Fibroblast of the conjunctiva (primary cell): ENCODE measurements around the gene DIO3.

Experiments
- DNase-seq: peaks from one replicate; pipeline ENCODE4 v3.0.0-alpha.2; 2010; ENCODE audit warnings: low read depth

DIO3 gene

DNA sequence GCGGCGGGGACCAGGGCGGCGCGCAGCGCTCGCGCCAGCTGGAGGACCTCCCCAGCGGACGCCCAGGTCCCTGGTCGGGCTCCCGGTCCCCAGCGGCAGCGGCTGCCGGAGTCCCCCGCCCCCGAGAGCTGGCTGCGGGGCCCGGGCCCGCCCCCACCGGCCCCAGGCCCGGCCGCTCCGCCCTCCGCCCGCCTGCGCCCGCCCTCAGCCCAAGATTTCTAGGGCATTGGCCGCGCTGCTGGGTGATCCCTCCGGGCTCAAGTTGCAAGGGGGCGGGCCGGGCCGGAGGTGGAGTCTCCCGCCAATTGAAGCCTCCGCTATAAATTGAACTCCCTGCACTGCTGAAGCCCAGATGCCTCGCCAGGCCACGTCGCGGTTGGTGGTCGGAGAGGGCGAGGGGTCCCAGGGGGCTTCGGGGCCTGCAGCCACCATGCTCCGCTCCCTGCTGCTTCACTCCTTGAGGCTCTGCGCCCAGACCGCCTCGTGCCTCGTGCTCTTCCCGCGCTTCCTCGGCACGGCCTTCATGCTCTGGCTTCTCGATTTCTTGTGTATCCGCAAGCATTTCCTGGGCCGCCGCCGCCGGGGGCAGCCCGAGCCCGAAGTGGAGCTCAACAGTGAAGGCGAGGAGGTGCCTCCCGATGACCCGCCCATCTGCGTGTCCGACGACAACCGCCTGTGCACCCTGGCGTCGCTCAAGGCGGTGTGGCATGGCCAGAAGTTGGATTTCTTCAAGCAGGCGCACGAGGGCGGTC, at the start of gene DIO3:
Gene DIO3 (plus strand): TSS at position 351 of the 752 bp plus-strand sequence.
- DNase-seq, result no peak

GRCh38 chr14:101511620-101512375, 49.5 kb upstream of the DIO3 start:
- DNase-seq, result no peak

DNA sequence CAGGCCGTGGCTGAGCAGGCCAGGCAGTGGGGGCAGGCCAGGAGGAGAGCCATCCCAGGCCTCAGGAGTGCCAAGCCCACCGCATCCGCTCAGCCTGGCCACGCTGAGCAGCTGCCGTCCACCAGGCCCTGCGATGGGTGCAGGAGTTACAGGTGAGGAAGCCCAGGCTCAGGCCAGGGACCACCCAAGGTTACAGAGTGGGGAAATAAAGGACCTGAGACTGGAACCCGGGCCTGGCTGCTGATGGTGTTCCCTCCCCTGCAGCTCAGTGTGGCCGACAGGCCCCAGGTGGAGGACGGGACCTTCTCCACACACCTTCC, 49.0 kb upstream of the DIO3 start:
- no peak for DNase-seq

DNA sequence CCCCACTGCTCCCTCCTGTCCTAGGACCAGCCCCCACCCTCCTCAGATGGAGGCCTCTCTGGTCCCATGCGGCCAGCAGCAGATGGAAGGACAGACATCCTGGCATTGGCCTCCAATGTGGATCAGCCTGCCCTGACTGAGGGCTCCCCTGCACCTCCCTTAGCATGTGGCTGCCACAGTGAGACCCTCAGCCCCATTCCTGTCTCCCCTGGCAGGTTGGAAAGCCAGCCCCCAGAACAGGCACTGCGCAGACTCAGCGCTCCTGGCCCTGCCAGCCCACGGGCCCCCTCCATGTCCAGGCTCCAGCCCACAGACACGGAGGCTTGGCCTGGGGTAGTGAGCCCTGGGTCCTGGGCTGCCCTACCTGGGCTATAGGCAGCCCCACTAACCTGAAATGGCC, 47.2 kb upstream of the DIO3 start:
- no peak for DNase-seq

- DNase-seq, result no peak
Observed at GRCh38 chr14:101516401-101516800, 44.9 kb upstream of the DIO3 start.

DNA sequence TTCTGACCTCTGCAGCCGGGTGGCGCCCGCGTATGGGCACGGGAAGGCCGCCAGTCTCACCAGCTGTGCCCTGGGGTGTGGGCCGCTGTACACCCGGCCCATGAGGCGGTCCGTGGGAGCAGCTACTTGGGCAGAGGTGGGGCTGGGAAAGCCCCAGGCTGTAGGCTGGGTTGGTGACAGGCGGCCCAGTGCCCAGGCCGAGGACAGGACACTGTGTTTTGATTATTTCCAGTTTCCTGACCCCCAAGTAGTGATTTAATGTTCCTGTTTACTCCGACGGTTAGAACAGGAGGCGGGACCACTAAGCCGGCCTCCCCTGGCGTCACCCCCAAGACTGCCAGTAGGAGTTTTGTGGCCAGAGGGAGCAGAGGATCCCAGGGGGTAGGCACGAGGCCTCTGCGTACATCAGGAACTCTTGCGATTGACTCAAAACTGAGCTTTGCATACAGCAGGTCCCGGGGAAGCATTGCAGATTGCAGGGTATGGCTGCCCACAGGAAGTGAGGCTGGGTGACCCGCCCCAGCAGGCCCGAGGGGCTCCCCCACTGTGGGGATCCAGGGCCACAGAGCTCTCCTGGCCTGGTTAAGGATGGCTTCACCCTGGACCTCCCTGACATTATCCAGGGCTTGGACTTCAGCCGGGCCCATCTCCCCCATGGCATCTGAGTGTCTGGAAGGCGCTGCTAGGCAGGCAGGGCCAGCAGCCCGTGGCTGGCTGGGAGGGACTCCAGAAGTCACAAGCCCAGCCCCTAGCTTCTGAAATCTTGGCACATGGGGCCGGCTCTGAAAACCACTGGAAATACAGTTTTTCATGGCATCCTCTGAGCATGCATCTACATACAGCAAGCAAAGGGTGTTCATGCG, 42.5 kb upstream of the DIO3 start:
- DNase-seq, result no peak

GRCh38 chr14:101520621-101521472, 40.4 kb upstream of the DIO3 start:
- no peak for DNase-seq

DNA sequence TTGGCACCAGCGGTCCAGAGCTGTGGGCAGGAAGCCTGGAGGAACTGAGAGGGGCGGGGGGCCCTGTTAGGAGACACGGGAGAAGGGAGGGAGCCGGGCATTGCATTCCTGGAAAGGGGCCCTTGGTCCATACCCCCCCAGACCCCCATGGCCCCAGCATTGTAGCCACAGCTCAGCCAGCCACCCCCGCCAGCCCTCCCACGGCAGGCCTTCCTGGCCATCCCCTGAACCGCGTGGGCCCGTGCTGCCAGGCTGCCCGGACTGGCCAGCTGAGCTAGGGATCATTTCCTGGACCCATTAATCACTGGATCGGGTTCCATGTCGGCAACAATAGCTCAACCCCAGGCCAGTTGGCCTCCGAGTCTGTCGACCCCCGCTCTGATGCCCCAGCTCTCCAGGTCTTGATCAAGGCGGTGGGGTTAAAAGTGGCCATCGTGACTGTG, 39.8 kb upstream of the DIO3 start:
- no peak for DNase-seq

- no peak for DNase-seq
Observed at GRCh38 chr14:101521978-101522377, 39.3 kb upstream of the DIO3 start.

DNA sequence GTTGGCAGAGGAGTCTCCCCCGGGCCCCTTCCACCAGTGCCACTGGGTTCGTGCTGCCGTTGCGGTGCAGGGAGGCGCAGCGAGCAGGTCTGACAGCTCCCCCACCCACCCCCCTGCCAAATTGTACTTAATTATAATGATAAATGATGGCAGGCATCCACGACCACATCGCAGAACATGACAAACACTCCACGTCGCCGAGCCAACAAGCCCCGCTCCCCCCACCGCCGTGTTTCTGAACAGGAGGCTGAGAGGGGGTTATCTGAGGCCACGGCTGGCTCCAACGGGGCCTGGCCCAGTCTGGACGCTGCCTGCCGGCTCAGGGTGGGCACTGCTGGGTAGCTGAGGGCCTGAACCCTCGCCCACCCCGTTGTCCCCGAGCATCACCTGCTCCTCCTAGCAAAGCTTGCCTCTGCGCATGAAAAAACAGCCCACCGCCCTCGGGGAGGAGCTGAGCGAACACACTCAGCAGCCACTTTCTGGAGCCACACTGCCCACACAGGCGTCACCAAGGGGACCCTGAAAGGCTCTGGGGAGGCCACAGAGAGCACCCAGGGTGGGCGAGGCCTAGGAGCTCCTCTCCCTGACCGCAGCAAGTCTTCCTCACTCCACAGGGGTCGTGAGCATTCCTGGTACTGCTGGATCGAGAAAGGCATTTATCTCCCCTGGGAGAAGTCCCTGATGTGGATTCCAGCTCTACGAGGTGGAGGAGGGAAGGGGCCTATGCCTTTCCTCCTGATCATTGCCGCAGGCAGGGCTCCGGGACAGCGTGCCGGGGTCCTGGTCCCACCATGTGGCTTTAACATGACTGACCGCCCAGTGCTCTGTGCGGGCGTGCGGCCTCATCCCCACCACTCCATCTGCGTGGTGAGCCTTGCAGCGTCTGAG, 35.4 kb upstream of the DIO3 start:
- no peak for DNase-seq

DNA sequence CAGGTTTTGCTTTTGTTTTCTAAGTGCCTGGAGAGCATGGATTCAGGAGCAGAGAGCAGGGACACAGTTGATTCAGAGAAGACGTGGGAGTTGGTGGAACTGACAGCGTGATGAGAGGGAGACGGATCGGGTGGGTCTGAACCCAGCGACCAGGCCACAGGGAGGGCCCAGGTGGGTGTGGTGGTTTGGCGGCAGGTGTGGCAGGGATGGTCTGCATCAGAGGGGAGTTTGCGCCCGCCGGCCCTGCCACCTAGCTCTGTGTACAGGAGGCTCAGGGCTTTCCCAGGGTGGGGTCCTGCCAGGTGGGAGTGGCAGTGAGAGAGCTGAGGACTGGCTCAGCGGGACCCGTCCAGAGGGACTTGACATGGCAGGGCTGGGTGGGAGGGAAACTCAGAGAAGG, 33.3 kb upstream of the DIO3 start:
- DNase-seq, result no peak

- DNase-seq, result no peak
Observed at GRCh38 chr14:101529079-101529478, 32.2 kb upstream of the DIO3 start.

DNA sequence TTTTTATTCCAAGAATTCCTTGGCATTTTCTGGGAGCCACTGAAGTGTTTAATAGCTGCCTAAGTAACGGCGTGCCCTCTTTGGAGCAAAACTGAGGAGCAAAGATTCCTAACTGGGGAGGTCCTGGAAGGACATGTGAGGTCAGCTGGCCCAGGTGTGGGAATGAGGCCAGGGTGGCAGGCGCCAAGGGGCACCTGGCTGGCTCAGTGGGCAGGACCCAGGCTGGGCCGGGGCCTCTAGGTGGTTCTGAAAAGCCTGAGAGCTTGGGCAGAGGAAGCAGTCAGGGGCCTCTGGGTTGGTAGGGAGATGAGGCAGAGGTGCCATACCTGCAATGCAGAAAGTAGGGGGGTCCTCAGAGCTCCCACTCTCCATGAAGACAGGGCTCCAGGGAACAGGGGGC, 27.1 kb upstream of the DIO3 start:
- no peak for DNase-seq

DNA sequence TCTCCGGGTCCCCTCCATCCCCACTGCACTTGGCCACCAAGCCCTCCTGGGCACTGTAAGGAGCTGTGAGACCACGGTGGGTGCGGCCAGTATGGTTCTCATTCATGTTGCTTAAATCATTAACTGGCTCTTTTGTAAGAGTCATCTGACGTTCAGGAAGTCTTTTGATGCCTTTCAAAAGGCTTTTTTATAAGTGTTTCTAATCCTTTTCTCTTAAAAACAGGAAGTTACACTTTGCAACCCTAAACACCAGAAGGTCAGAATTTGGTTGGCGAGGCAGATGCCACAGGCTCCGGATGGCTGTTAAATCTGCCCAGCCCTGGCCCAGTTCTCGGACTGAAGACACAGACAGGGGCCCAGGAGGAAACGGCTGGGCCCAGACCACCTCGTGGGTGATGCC, 26.1 kb upstream of the DIO3 start:
- DNase-seq, result no peak

GRCh38 chr14:101535701-101536207, 25.5 kb upstream of the DIO3 start:
- no peak for DNase-seq

- no peak for DNase-seq
Observed at GRCh38 chr14:101537286-101537685, 24.0 kb upstream of the DIO3 start.

DNA sequence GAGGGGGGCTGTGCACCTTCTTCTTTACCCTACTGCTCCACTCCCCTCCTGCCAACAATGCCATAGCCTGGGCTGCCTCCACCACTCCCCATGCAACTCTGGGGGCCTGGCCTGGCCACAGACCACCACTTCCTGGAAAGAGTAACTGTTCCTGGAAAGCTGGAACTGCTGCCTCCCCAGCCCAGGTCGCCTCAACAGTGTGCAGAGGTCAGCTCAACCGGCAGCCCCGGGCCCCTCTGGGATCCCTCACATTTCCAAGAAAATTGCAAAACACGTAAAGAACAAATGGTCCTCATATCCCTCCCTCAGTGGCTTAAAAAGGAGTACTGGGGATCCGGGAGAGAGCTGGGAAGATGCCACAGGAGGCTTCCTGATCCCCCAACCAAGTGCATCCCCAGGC, 22.4 kb upstream of the DIO3 start:
- no peak for DNase-seq

- DNase-seq, result no peak
Observed at GRCh38 chr14:101539880-101540279, 21.4 kb upstream of the DIO3 start.

DNA sequence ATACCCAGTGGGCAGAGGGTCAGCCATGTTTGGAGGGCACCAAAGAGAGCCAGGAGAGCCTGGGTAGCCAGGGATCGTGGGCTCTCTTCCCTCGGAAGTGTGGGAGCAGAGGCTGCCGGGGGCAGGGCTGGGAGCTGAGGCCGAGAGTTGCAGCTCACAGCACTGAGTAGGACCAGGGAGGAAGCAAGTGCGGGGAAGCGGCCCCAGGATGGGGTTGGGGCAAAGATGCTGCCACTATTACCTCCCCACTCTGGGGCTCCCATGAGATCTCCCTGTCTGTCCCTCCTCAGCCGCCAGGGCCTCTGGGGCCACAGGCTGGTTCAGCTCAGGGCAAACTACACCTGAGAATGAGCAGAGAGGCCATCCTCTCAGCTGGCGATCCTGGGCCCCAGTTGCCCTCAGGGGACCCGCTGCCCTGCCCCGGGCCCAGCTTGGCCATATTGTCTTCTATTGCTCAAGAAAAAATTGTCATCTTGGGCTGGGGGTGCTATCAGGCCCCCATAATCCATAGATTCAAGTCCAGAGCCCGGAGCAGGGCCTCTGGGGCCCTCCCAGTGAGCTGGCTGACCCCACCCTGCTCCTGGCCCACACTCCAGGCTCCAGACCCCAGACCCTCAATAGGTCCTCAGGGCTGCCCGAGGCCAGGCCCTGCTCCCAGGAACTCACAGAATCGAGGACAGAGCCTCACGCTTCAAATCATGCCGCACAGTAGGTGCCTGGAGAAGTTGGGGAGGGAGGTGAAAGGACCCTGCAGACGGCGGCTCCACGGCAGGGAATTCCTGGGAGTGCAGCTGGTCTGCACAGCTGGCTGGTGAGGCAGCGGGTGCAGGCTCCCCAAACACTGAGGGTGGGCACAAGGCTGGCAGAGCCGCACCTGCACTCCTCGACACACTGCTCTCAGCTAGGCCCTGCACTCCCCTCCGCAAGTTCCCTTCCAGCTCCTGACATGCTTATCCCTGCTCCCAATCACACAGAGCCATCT, 20.5 kb upstream of the DIO3 start:
- DNase-seq, result no peak
